Fibroblast of skin of left biceps (primary cell): ENCODE measurements around the gene PSTK.

Experiments used
- DNase-seq, 2 experiments: peaks; one replicate each; pipeline ENCODE4 v3.0.0-alpha.2; 2013; ENCODE audit warnings: low read depth in 2 of 2

Gene PSTK

GRCh38 chr10:123019264-123019663 is 39.1 kb downstream of the PSTK start:
- DNase-seq = no peak

- no peak for DNase-seq
These were observed 39.9 kb downstream of the PSTK start for GRCh38 chr10:123019941-123020703.

GRCh38 chr10:123021517-123021916 is 41.3 kb downstream of the PSTK start:
- no peak for DNase-seq

- no peak for DNase-seq
These were observed 44.3 kb downstream of the PSTK start for GRCh38 chr10:123024540-123024939.

- no peak for DNase-seq
These were observed 46.1 kb downstream of the PSTK start for GRCh38 chr10:123026302-123026701.

- DNase-seq = no peak
These were observed 47.7 kb downstream of the PSTK start for GRCh38 chr10:123027861-123028260.

- DNase-seq = no peak
These were observed 50.9 kb downstream of the PSTK start for GRCh38 chr10:123031124-123031523.

- DNase-seq = no peak
These were observed 54.1 kb downstream of the PSTK start for GRCh38 chr10:123034332-123034731.

- no peak for DNase-seq
These were observed 55.4 kb downstream of the PSTK start for GRCh38 chr10:123035467-123036086.

GRCh38 chr10:123038782-123039631 is 58.8 kb downstream of the PSTK start:
- no peak for DNase-seq

- DNase-seq = no peak
These were observed 59.4 kb downstream of the PSTK start for GRCh38 chr10:123039632-123039930.
